Stimulated activated naive CD8-positive, alpha-beta T cell treated with anti-CD3 and anti-CD28 coated beads, Interleukin-15, Interleukin-2, amounts not matched to agents 100 ng/mL and 50 ng/mL, for 24 hours (primary cell): ENCODE results near the gene KIF12.

Experiments used
- H3K27ac Mint-ChIP-seq: one replicate; pipeline ENCODE4 v1.8.0; 2021; ENCODE audit warnings: mild to moderate bottlenecking, mixed read lengths
- H3K27me3 Mint-ChIP-seq: one replicate; pipeline ENCODE4 v1.8.0; 2021; ENCODE audit warnings: mixed read lengths
- H3K36me3 Mint-ChIP-seq: one replicate; pipeline ENCODE4 v1.8.0; 2021; ENCODE audit warnings: low read depth, mixed read lengths
- H3K4me1 Mint-ChIP-seq: one replicate; pipeline ENCODE4 v1.8.0; 2021; ENCODE audit warnings: low read depth, mixed read lengths
- H3K4me3 Mint-ChIP-seq: one replicate; pipeline ENCODE4 v1.8.0; 2021; ENCODE audit warnings: mild to moderate bottlenecking, mixed read lengths
- H3K9me3 Mint-ChIP-seq: one replicate; pipeline ENCODE4 v1.8.0; 2021; ENCODE audit warnings: mixed read lengths

Gene KIF12

GRCh38 chr9:114117614-114117995 is 18.5 kb upstream of the KIF12 start:
- H3K9me3 Mint-ChIP-seq: no peaks in the 10 kb centered on the region
- no peaks in the 10 kb centered on the region for H3K4me1 Mint-ChIP-seq
- no peak overlapping the region for H3K27ac Mint-ChIP-seq
- H3K36me3 Mint-ChIP-seq: no peaks in the 10 kb centered on the region
- H3K4me3 Mint-ChIP-seq: no peak overlapping the region
- H3K27me3 Mint-ChIP-seq: peaks cover 36% of the 10 kb centered on the region

- no peak overlapping the region for H3K4me3 Mint-ChIP-seq
- H3K27ac Mint-ChIP-seq: no peak overlapping the region
- no peaks in the 10 kb centered on the region for H3K4me1 Mint-ChIP-seq
Measured at GRCh38 chr9:114116126-114116747, 17.1 kb upstream of the KIF12 start.

GRCh38 chr9:114115654-114116125 is 16.6 kb upstream of the KIF12 start:
- Mint-ChIP-seq H3K36me3 (no peaks in the 10 kb centered on the region), H3K4me1 (no peaks in the 10 kb centered on the region), H3K4me3 (no peak overlapping the region), H3K27me3 (peaks cover 34% of the 10 kb centered on the region), H3K9me3 (no peaks in the 10 kb centered on the region), H3K27ac (no peak overlapping the region)

More at GRCh38 chr9:114116126-114116747, 17.1 kb upstream of the KIF12 start:
- Mint-ChIP-seq H3K9me3 (no peaks in the 10 kb centered on the region), H3K36me3 (no peaks in the 10 kb centered on the region), H3K27me3 (peaks cover 36% of the 10 kb centered on the region)

- H3K4me3 Mint-ChIP-seq: no peak overlapping the region
- no peaks in the 10 kb centered on the region for H3K4me1 Mint-ChIP-seq
- H3K27ac Mint-ChIP-seq: no peak overlapping the region
- H3K27me3 Mint-ChIP-seq: peaks cover 32% of the 10 kb centered on the region
- no peaks in the 10 kb centered on the region for H3K36me3 Mint-ChIP-seq
- no peaks in the 10 kb centered on the region for H3K9me3 Mint-ChIP-seq
Measured at GRCh38 chr9:114114364-114114763, 15.3 kb upstream of the KIF12 start.

GRCh38 chr9:114112778-114113584 is 13.9 kb upstream of the KIF12 start:
- Mint-ChIP-seq H3K27ac (no peak overlapping the region), H3K36me3 (no peaks in the 10 kb centered on the region), H3K9me3 (no peaks in the 10 kb centered on the region), H3K27me3 (peaks cover 23% of the 10 kb centered on the region), H3K4me1 (no peaks in the 10 kb centered on the region), H3K4me3 (no peak overlapping the region)

- Mint-ChIP-seq H3K4me3 (no peak overlapping the region), H3K27ac (no peak overlapping the region), H3K9me3 (no peaks in the 10 kb centered on the region), H3K4me1 (no peaks in the 10 kb centered on the region), H3K27me3 (peaks cover 16% of the 10 kb centered on the region), H3K36me3 (no peaks in the 10 kb centered on the region)
Measured at GRCh38 chr9:114112325-114112724, 13.2 kb upstream of the KIF12 start.

GRCh38 chr9:114110180-114110579 is 11.1 kb upstream of the KIF12 start:
- Mint-ChIP-seq H3K36me3 (no peaks in the 10 kb centered on the region), H3K4me1 (no peaks in the 10 kb centered on the region), H3K9me3 (no peaks in the 10 kb centered on the region), H3K4me3 (no peak overlapping the region), H3K27ac (no peak overlapping the region), H3K27me3 (peaks cover 14% of the 10 kb centered on the region)

GRCh38 chr9:114109124-114109523 is 10.0 kb upstream of the KIF12 start:
- H3K4me3 Mint-ChIP-seq: no peak overlapping the region
- peaks cover 12% of the 10 kb centered on the region for H3K27me3 Mint-ChIP-seq
- H3K9me3 Mint-ChIP-seq: no peaks in the 10 kb centered on the region
- H3K36me3 Mint-ChIP-seq: no peaks in the 10 kb centered on the region
- H3K4me1 Mint-ChIP-seq: no peaks in the 10 kb centered on the region
- no peak overlapping the region for H3K27ac Mint-ChIP-seq

- H3K9me3 Mint-ChIP-seq: no peaks in the 10 kb centered on the region
- H3K27ac Mint-ChIP-seq: no peak overlapping the region
- no peak overlapping the region for H3K4me3 Mint-ChIP-seq
- no peaks in the 10 kb centered on the region for H3K4me1 Mint-ChIP-seq
- H3K36me3 Mint-ChIP-seq: no peaks in the 10 kb centered on the region
- peaks cover 8% of the 10 kb centered on the region for H3K27me3 Mint-ChIP-seq
Measured at GRCh38 chr9:114108016-114108833, 9.1 kb upstream of the KIF12 start.

GRCh38 chr9:114107286-114108001 is 8.4 kb upstream of the KIF12 start:
- Mint-ChIP-seq H3K27ac (no peak overlapping the region), H3K4me3 (no peak overlapping the region), H3K9me3 (no peaks in the 10 kb centered on the region), H3K36me3 (no peaks in the 10 kb centered on the region), H3K27me3 (peaks cover 7% of the 10 kb centered on the region), H3K4me1 (no peaks in the 10 kb centered on the region)

GRCh38 chr9:114105236-114105635 is 6.1 kb upstream of the KIF12 start:
- peaks cover 7% of the 10 kb centered on the region for H3K9me3 Mint-ChIP-seq
- H3K4me3 Mint-ChIP-seq: no peak overlapping the region
- H3K36me3 Mint-ChIP-seq: no peaks in the 10 kb centered on the region
- H3K27me3 Mint-ChIP-seq: peaks cover 16% of the 10 kb centered on the region
- no peak overlapping the region for H3K27ac Mint-ChIP-seq
- no peaks in the 10 kb centered on the region for H3K4me1 Mint-ChIP-seq

GRCh38 chr9:114102484-114102883 is 3.4 kb upstream of the KIF12 start:
- Mint-ChIP-seq H3K4me3 (no peak overlapping the region), H3K4me1 (peaks cover 4% of the 10 kb centered on the region), H3K9me3 (peaks cover 7% of the 10 kb centered on the region), H3K36me3 (no peaks in the 10 kb centered on the region), H3K27me3 (peaks cover 27% of the 10 kb centered on the region), H3K27ac (no peak overlapping the region)

- H3K4me1 Mint-ChIP-seq: peaks cover 11% of the 10 kb centered on the region
- H3K27me3 Mint-ChIP-seq: peaks cover 44% of the 10 kb centered on the region
- H3K27ac Mint-ChIP-seq: no peak overlapping the region
- peaks cover 7% of the 10 kb centered on the region for H3K9me3 Mint-ChIP-seq
- no peak overlapping the region for H3K4me3 Mint-ChIP-seq
- H3K36me3 Mint-ChIP-seq: no peaks in the 10 kb centered on the region
Measured at GRCh38 chr9:114100536-114100935, 1.4 kb upstream of the KIF12 start.

GRCh38 chr9:114099669-114100270 is 678 bp upstream of the KIF12 start:
- H3K4me1 Mint-ChIP-seq: peaks cover 11% of the 10 kb centered on the region
- peaks cover 7% of the 10 kb centered on the region for H3K9me3 Mint-ChIP-seq
- H3K27me3 Mint-ChIP-seq: peaks cover 48% of the 10 kb centered on the region
- H3K36me3 Mint-ChIP-seq: no peaks in the 10 kb centered on the region
- H3K27ac Mint-ChIP-seq: no peak overlapping the region
- no peak overlapping the region for H3K4me3 Mint-ChIP-seq
